HG03342 (cell line): ENCODE data around the gene COX5A.
A peak's percentile ranks its signal among the peaks of the same experiment; 100 is the strongest.
"Not testable (repeated sequence)": the region's sequence is repeated elsewhere in the genome, so short reads cannot be mapped to it uniquely, and the experiment has no call there.

Experiments
- ATAC-seq: cut with Tn5 transposase; IDR thresholded peaks from one replicate; pipeline ENCODE4 v1.9.1; 2021; ENCODE audit warnings: mild to moderate bottlenecking, moderate library complexity; ENCODE audit not compliant: unreplicated experiment

COX5A gene

DNA sequence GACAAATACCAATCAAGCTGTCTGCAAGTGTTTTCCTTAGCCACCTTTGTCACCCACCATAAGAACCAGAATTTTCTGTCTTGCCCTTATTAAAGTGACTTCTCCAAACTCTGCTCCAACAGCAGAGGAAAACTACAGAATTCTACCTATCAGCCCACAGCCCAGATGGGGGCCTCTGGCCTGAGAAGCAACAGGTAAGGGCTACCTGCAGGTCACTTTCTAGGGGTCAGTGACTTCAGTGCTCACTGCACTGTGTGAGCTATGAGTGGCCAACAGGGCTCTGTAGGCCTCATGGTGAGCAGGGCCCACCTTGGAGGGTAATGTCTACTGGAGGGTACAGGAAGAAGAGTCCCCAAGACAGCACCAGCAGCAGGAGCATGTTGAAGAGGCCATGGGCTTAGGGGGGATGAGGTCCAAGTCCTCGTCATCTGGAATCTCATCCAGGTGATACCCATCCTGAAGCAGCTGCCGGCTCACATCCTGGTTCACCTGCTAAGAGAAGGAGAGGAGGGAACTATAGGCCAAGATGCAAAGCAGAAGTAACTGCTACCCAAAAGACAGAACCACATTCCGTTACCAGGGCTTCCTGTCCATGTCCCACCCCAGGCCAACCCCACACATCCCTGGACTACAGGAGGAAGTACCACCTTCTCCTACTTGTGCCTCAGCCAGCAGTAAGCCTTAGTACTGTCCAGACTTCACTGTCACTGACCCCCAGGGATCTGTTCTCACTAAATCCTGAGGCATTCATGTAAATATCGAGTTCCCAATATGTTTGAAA, 35.4 kb downstream of the COX5A start:
- no peak for ATAC-seq

DNA sequence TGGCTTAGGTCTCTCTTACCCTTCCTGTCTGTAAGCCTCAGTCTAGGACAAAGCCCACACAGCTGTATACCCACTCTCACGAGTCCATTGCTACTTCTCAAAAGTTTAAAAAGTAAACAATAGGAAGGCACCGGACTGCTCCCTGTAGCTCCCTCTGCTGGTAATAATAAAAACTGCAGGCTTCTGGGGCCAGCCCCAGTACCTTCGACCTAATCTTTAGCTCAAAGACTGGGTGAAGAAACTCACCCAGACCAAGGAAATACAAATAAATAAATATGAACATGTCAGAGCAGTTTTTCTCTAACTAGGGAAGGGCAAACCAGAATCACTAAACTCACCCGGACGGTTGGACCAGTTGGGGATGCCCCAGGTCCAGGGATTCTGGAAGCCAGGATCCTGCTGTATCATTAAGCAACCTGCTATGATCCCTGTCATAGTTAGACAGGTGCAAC, 36.2 kb downstream of the COX5A start:
- no peak for ATAC-seq

DNA sequence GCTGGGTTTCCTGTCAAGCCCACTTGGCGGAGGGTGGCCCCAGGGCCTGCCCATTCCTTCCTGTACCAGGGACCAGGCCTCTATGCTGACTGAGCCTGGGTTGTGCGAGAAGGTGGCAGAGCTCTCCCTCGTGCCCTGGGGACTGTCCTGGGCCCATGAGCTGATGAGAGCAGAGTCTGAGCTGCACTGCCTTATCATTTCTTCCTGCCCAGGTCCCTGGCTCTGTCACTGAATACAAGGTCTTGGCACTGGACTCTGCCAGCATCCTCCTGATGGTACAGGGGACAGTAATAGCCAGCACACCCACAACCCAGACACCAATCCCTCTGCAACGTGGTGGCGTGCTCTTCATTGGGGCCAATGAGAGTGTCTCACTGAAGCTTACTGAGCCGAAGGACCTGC, 40.6 kb downstream of the COX5A start:
- no peak for ATAC-seq

DNA sequence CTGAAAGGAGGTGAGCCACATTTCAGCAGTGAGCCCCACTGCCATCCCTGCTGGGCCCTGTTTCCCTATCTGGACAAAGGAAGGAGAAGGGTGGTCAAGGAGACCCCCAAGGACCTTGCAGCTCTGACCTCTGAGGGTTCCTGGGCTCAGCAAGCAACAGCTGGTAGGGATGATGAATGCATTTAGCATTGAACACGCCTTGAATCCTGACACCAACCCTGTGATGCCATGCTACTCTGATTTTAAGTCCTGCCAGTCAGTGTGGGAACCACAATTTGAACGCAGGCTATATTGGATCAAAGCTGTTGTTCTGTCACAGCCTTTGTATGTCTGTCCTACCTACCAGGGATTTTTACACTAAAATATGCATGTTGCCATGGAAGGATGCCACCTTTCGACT, 41.6 kb downstream of the COX5A start:
- no peak for ATAC-seq

DNA sequence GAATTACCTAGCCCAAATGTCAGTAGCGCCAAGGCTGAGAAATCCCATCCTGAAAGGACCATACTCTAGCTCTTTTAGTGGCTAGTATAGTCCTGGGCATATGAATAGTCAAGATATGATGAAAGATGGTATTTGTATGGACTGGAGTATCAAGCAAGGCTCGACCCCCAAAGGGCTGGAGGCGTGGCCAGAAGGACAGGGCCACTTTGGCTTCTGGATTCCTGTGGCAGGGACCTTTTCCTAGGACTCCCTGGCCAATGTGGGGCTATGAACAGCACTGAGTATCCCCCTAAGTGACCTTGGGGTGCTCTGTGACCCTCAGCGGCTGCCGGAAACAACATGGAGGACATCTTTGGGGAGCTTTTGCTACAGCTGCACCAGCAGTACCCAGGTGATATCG, 42.0 kb downstream of the COX5A start:
- ATAC-seq = no peak

DNA sequence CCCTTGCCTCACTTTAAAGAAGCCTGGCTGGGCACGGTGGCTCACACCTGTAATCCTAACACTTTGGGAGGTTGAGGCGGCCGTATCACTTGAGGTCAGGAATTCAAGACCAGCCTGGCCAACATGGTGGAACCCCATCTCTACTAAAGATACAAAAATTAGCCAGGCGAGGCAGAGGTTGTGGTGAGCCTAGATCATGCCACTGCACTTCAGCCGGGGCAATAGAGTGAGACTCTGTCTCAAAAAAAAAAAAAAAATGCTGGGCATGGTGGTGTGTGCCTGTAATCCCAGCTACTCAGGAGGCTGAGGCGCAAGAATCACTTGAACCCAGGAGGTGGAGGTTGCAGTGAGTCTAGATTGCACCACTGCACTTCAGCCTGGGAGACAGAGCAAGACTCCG, 43.5 kb downstream of the COX5A start:
- ATAC-seq = not testable (repeated sequence)

DNA sequence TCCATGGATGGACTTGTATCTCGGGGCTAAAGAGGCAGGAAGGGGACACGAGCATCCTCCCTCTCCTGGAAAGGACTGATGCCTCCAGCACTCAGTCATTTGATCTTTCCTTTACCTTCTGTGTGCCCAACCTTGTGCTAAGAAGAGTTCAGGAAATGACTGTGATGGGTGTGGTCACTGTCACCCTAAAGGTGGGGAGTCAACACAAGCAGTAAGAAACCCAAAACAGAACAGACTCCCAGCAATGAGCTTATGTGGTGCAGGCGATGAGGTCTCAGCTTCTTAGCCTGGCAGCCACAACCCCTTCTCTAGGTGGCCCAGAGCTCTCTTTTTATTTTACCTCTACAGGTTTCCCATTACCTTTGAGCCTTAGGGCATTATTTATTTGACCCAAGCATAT, 44.2 kb downstream of the COX5A start:
- no peak for ATAC-seq

DNA sequence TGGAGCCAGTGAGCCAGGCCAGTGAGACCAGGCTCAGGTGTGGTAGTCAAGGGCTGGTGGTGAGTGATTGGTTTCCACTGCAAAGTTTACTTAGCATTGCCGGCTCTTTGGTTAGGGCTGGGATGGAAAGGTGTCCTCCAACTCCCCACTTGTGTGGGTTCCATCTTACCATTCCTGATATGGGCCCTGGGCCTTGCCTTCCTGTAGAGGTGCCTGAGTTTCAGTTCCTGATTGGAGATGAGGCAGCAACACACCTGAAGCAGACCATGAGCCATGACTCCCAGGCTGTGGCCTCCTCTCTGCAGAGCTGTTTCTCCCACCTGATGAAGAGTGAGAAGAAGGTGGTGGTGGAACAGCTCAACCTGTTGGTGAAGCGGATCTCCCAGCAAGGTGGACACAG, 44.9 kb downstream of the COX5A start:
- ATAC-seq = no peak

DNA sequence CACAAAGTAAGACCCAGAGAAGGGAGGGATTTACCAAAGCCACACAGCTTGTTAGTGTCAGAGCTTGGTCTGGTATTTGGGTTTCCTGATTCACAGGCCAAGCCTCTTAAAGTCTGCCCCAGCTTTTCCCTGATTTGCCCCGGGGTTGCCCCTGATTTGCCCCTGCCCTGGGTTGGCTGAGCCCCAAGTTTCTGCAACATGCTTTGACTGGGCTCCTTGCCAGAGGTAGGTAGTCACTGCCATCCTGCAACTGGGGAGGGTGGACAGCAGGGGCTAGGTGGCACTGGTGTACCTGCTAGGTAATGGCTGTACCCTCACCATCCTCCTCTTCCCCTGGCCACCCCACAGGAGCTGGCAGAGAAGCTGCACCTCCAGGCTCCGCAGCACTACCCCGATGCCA, 45.6 kb downstream of the COX5A start:
- no peak for ATAC-seq

DNA sequence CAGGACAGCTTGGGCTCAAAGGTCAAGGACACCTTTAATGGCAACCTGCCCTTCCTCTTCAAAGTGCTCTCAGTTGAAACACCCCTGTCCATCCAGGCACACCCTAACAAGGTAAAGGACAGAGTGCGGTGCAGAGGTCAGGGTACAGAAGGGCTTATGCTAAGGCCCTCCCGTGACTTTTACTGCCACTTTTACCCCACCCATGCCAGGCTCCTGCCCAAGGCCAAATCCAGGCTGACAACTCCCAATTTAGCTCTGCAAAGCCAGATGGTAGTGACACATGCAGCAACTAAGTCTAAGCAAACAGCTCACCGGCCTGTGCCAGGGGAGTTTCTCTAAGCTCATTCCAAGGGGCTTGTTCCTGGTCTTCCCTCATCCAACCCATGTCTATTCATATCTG, 46.4 kb downstream of the COX5A start:
- ATAC-seq = no peak

DNA sequence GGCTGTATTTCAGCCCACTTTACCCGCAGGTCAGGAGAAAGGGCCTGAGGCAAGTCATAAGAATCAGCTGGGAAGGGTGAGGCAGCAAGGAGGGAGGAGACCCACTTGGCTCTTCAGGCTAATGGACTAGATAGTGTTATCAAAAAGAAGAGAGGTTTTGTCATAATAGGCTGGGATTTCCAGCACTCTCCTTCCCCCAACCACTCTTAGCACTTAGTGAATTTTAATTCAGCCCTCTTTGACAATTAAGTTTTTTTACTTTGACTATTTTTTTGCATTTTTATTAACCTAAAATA, 47.3 kb downstream of the COX5A start:
- no peak for ATAC-seq

DNA sequence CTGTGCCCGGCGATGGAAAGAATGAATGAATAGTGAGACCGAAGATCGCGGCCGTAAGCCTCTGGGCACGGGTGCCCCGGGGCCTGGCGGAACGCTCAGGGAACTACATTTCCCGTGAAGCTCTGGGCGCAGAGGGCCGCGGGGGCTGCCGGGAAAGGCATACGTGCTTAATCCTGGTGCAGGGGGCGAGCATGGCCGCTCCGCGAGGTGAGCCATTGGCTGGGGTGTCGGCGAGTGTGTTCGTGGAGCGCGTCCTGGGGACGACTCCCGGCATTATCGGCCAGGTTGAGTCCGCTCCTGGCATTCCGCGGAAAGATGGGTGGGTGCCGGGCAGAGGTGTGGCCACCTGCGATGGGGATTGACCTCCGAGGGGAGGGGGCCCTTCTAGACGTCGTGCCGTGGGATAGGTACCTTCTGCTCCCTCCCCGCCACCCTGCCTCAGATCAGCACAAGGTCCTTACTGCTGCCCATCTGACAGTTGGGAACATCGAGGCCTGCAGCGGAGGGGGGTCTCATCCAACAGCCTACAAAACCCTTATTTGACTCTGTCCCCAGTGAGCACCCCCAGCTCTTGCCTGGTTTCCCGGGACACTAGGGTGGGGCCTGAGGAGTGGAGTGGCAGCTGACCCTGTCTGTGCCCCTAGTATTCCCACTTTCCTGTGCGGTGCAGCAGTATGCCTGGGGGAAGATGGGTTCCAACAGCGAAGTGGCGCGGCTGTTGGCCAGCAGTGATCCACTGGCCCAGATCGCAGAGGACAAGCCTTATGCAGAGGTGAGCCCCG, 47.8 kb downstream of the COX5A start, which contains the start of gene MPI:
Gene MPI, plus strand, starts transcription at position 160 of the 782 bp plus-strand sequence. Its CDS starts 32 bp downstream, at position 192.
- ATAC-seq = peak; percentile 94

DNA sequence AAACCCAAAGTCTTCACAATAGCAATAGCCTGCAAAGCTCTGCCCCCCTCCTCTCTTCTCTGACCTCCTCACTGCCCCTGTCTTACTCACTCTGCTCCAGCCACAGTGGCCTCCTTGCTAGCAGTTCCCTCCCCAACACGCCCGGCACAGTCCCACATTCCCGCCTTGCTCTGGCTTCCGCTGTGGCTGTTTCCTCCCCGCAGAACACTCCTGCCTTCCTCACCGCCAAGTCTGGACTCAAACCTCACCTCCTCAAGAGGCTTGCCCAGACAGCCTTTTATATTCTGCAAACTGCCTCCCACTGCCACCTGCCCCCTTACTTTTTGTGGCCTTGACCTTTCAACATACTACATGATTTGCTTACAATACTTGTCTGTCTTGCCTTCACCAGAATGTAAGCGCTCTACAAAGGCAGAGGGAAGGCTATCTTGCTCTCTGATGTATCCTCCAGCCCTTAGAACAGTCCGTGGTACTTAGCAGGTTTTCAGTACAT, 48.4 kb downstream of the COX5A start:
- ATAC-seq = no peak

DNA sequence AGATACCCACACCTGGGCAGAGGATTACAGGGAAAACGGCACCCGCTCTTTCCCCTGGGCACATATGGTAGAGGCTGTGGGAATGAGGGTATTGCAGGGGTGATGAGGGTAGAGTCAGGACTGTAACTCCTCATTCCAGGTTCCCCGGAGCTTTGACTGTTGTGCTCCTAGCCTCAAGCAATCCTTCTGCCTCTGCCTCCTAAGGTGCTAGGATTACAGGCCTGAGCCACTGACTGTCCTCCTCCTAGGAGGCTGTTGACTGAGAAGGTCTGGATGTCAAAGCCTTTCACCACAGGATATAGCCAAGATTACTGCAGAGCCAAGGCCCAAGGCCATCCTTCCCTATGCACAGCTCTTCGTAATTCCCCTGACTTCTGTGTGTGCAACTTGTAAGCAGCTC, 49.2 kb downstream of the COX5A start:
- ATAC-seq = no peak

DNA sequence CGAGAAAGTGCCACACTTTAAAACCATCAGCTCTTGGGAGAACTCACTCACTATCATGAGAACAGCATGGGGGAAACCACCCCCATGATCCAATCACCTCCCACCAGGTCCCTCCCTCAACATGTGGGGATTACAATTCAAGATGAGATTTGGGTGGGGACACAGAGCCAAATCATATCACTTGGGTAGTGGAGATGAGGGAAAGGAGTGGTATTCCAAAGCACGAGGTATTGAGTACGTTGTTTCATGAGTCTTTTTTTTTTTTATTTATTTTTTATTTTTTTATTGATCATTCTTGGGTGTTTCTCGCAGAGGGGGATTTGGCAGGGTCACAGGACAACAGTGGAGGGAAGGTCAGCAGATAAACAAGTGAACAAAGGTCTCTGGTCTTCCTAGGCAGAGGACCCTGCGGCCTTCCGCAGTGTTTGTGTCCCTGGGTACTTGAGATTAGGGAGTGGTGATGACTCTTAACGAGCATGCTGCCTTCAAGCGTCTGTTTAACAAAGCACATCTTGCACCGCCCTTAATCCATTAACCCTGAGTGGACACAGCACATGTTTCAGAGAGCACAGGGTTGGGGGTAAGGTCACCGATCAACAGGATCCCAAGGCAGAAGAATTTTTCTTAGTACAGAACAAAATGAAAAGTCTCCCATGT, 50.2 kb downstream of the COX5A start:
- ATAC-seq = not testable (repeated sequence)

DNA sequence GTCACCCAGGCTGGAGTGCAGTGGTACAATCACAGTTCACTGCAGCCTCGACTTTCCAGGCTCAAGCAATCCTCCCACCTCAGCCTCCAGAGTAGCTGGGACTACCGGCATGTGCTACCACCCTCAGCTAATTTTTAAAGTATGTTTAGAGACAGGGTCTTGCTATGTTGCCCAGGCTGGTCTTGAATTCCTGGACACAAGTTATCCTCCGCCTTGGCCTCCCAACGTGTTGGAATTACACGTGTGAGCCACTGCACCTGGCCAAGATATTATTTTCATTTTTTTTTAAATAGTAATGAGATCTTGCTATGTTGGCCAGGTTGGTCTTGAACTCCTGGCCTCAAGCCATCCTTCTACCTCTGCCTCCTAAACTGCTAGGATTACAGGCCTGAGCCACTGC, 52.4 kb downstream of the COX5A start:
- ATAC-seq = no peak

DNA sequence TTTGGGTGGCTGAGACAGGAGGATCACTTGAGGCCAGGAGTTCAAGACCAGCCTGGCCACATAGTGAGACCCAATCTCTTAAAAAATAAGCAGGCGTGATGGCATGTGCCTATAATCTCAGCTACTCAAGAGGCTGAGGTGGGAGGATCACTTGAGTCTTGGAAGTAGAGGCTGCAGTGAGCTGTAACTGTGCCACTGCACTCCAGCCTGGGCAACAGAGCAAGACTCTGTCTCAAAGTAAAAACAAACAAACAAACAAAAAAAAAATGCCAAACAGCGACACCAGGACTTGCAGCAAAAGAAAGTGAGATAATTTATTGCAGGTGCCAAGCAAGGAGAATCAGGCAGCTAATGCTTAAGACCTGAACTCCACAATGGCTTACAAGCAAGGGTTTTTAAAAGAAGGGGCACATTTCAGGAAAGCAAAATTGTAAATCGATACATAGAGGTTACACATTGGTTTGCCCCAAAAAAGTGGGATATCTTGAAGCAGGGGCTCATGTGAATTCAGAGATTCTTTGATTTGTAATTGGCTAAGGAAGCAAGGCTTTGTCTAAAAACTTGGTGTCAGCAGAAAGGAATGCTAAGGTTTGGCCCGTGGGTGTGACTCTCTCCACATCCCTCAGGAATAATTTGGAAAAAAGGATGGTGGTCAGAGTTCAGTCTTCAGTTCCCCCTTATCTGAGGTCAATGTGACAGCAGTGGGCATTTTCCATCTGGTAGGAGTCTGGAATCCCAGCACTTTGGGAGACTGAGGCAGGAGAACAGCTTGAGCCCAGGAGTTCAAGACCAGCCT, 53.2 kb downstream of the COX5A start:
- no peak for ATAC-seq

DNA sequence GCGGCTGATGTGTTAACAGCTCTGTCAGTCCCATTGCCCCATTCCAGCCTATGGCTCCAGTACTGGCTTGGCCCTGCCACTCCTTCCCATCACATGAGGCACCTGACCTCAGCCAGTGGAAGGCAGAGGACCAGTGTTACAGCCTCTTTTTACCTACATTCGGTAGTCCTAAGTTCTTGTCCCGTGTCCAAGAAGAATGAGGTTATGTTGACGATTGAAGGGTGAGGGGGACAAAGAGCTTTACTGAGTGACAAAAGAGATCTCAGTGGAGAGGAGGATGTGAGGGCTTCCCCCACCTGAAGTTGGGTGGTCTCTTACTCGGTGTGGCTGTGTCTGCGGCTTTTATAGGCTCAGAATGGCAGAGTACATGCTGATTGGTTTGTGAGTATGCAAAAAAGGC, 55.3 kb downstream of the COX5A start:
- no peak for ATAC-seq

DNA sequence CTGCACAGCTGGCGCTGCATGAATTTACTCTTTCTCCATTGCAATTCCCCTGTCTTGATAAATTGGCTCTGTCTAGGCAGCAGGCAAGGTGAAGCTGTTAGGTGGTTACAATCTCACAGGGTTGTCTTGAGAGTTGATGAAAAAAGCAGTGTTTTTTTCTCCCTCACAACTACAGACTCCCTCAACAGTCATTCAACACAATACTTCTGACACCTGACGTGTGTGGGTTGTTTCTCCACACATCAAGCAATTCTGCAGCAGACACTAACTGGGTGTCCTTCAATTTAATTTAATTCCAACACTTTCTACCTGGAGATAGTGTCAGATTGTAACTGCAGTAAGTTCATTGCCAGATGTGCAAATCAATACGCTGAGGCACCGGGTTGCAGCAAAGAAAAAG, 59.6 kb downstream of the COX5A start:
- no peak for ATAC-seq

DNA sequence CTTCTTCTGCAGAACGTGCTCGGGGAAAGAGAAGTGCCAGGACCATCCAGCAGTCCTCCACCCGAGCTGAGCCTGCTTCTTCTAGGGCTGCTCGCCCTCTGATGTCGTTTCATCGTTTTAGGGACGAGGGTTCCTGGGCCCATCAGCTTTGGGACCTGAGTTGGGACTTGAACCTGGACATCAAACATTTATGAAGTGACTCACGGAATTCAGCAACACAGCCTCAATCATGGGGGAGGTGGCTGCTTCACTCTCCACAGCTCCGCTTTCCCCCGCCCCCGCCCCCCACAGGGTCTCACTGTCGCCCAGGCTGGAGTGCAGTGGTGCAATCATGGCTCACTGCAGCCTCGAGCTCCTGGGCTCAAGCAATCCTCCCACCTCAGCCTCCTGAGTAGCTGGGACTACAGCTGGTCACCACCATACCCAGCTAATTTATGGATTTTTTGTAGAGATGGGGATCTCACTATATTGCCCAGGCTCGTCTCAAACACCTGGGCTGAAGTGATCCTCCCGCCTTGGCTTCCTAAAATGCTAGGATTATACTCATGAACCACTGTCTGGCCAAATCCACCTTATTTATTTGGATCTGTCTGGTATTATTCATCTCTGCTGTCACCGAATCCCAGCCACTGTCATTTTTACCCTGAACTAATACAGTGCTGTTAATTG, 64.0 kb downstream of the COX5A start:
- ATAC-seq = no peak
